Measurements from ENCODE around the gene COMMD1.

Gene COMMD1

DNA sequence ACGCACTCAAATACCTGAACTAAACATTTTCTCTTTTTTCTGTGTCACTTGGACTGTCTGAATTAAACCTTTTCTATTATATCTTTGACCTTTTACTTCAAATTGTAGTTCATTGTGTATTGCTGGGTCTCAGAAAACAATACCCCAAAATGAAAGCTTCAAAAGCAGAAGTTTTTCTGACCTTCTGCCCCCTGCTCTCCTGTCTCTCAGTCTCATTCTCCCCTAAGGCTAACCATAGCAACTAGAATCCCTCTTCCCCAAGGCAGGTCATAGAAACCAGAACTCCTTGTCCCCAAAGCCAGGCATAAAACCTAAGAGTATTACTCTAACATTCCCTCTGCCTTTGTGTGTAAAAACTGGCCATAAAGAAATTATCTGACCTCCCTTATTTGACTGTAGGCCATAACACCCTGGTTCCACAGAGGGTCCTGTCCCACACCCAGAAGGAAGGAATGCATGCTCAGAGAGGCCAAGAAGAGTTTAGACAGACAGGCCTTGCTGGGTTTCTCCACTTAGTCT is 197.0 kb downstream of the COMMD1 start (continued):
- TF ChIP-seq ZNF70 (CRISPR knock-in tag; IDR thresholded peaks at IDR 0.05): no peak
- no peak for TF ChIP-seq ZNF565 (CRISPR knock-in tag; conservative IDR thresholded peaks at IDR 0.05; ENCODE audit: low read depth)
- TF ChIP-seq TCF4 (CRISPR knock-in tag; IDR thresholded peaks at IDR 0.05; ENCODE audit: borderline replicate concordance): no peak

DNA sequence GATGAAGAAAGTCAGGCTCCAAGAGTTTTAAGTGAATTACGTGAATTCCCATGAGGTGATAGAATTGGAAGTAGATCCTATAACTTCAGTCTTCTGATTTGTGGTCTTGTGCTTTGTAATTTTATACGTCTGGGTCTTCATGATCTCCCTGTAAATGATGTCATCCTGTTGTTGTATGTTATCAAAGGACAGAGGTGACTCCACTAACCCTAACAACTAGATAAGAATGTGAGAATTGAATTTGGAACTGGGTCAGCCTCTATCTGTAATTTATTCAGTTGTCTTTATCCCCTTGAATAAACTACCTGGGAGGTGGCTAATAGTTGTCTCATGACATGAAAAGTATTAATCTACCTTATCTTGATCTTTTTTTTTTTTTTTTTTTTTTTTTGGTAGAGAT is 204.1 kb downstream of the COMMD1 start:
- TF ChIP-seq RARB (CRISPR knock-in tag; IDR thresholded peaks at IDR 0.05) (no peak), TCF4 (CRISPR knock-in tag; IDR thresholded peaks at IDR 0.05; ENCODE audit: borderline replicate concordance) (no peak)
- no peak for ATAC-seq

DNA sequence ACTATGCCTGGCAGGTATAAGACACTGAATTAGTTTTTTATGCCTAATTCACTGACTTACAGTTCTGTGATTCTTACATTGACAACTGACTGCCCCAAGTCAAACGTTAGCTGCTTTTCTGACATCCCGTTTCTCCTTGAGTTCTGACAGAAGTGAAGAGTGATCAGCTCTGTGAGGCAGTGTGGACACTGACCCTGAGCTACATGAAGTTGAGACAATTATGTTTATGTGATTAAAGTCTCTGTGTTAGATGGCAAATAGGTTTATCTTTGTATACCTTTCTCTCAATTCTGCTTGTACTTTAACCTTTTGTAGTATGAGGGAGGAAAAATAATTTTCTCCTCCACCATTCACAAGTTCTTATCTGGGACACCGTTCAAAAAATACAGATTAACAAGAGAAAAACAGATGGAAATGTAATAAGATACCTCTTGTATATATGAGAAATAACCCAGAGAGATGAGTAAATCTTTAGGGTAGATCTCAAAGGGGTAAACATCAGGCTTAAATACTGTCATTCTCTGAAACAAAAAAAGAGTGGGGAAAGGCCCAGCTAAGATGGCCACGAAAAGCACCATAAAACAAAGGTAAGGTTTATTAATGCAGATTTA is 205.0 kb downstream of the COMMD1 start:
- ATAC-seq: no peak
- TF ChIP-seq SNAI2 (CRISPR knock-in tag; IDR thresholded peaks at IDR 0.05): no peak
- TF ChIP-seq BACH2 (CRISPR knock-in tag; IDR thresholded peaks at IDR 0.05; ENCODE audit: borderline replicate concordance): no peak
- TF ChIP-seq CSDC2 (CRISPR knock-in tag; IDR thresholded peaks at IDR 0.05): no peak
- TF ChIP-seq, protein P1, sequence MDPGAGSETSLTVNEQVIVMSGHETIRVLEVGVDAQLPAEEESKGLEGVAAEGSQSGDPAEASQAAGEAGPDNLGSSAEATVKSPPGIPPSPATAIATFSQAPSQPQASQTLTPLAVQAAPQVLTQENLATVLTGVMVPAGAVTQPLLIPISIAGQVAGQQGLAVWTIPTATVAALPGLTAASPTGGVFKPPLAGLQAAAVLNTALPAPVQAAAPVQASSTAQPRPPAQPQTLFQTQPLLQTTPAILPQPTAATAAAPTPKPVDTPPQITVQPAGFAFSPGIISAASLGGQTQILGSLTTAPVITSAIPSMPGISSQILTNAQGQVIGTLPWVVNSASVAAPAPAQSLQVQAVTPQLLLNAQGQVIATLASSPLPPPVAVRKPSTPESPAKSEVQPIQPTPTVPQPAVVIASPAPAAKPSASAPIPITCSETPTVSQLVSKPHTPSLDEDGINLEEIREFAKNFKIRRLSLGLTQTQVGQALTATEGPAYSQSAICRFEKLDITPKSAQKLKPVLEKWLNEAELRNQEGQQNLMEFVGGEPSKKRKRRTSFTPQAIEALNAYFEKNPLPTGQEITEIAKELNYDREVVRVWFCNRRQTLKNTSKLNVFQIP (CRISPR knock-in tag; IDR thresholded peaks at IDR 0.05; ENCODE audit: borderline replicate concordance, low read depth): no peak
- TF ChIP-seq ZNF565 (CRISPR knock-in tag; conservative IDR thresholded peaks at IDR 0.05; ENCODE audit: low read depth): no peak
- TF ChIP-seq, protein P2, sequence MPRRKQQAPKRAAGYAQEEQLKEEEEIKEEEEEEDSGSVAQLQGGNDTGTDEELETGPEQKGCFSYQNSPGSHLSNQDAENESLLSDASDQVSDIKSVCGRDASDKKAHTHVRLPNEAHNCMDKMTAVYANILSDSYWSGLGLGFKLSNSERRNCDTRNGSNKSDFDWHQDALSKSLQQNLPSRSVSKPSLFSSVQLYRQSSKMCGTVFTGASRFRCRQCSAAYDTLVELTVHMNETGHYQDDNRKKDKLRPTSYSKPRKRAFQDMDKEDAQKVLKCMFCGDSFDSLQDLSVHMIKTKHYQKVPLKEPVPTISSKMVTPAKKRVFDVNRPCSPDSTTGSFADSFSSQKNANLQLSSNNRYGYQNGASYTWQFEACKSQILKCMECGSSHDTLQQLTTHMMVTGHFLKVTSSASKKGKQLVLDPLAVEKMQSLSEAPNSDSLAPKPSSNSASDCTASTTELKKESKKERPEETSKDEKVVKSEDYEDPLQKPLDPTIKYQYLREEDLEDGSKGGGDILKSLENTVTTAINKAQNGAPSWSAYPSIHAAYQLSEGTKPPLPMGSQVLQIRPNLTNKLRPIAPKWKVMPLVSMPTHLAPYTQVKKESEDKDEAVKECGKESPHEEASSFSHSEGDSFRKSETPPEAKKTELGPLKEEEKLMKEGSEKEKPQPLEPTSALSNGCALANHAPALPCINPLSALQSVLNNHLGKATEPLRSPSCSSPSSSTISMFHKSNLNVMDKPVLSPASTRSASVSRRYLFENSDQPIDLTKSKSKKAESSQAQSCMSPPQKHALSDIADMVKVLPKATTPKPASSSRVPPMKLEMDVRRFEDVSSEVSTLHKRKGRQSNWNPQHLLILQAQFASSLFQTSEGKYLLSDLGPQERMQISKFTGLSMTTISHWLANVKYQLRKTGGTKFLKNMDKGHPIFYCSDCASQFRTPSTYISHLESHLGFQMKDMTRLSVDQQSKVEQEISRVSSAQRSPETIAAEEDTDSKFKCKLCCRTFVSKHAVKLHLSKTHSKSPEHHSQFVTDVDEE (CRISPR knock-in tag; IDR thresholded peaks at IDR 0.05): no peak
- no peak for TF ChIP-seq GLIS3 (CRISPR knock-in tag; IDR thresholded peaks at IDR 0.05)
- TF ChIP-seq ISL1 (CRISPR knock-in tag; IDR thresholded peaks at IDR 0.05): no peak
- TF ChIP-seq ZNF8 (CRISPR knock-in tag; IDR thresholded peaks at IDR 0.05): no peak
- TF ChIP-seq ESRRG (CRISPR knock-in tag; IDR thresholded peaks at IDR 0.05): no peak
- TF ChIP-seq TCF4 (CRISPR knock-in tag; IDR thresholded peaks at IDR 0.05; ENCODE audit: borderline replicate concordance): no peak
- TF ChIP-seq, protein P3, sequence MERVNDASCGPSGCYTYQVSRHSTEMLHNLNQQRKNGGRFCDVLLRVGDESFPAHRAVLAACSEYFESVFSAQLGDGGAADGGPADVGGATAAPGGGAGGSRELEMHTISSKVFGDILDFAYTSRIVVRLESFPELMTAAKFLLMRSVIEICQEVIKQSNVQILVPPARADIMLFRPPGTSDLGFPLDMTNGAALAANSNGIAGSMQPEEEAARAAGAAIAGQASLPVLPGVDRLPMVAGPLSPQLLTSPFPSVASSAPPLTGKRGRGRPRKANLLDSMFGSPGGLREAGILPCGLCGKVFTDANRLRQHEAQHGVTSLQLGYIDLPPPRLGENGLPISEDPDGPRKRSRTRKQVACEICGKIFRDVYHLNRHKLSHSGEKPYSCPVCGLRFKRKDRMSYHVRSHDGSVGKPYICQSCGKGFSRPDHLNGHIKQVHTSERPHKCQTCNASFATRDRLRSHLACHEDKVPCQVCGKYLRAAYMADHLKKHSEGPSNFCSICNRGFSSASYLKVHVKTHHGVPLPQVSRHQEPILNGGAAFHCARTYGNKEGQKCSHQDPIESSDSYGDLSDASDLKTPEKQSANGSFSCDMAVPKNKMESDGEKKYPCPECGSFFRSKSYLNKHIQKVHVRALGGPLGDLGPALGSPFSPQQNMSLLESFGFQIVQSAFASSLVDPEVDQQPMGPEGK (CRISPR knock-in tag; IDR thresholded peaks at IDR 0.05; ENCODE audit: borderline replicate concordance): no peak
- no peak for TF ChIP-seq ZFP30 (CRISPR knock-in tag; IDR thresholded peaks at IDR 0.05)

DNA sequence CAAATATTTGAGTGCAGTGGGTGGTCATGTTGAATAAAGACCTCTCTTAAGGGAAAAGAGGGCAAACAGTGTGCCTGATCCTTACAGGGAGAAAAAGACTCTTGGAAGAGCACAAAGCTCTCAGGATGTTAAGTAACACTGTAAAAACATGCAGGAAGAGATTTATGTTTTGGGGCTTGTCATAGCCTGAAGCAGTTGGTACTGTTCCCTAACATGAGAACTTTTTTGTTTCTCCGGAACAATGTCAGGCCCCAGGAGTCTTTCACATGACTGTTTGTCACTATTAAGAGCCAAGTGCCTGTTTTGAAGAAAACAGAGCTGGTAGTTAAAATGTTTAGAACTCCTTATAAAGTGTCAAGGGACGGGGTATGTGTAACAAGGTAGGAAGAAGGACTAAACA is 206.7 kb downstream of the COMMD1 start:
- ATAC-seq: no peak
- no peak for TF ChIP-seq ZFP3 (CRISPR knock-in tag; IDR thresholded peaks at IDR 0.05)
- TF ChIP-seq ZC3H10 (CRISPR knock-in tag; IDR thresholded peaks at IDR 0.05): no peak
- no peak for TF ChIP-seq GLIS3 (CRISPR knock-in tag; IDR thresholded peaks at IDR 0.05)
- no peak for TF ChIP-seq ISL1 (CRISPR knock-in tag; IDR thresholded peaks at IDR 0.05)
- no peak for TF ChIP-seq ZNF565 (CRISPR knock-in tag; conservative IDR thresholded peaks at IDR 0.05; ENCODE audit: low read depth)
- TF ChIP-seq PPARA (CRISPR knock-in tag; IDR thresholded peaks at IDR 0.05; ENCODE audit: borderline replicate concordance): no peak
- TF ChIP-seq ESRRG (CRISPR knock-in tag; IDR thresholded peaks at IDR 0.05): no peak
- TF ChIP-seq OSR1 (CRISPR knock-in tag; IDR thresholded peaks at IDR 0.05): no peak
- TF ChIP-seq BACH2 (CRISPR knock-in tag; IDR thresholded peaks at IDR 0.05; ENCODE audit: borderline replicate concordance): no peak
- TF ChIP-seq, protein P2 (CRISPR knock-in tag; IDR thresholded peaks at IDR 0.05): no peak
- TF ChIP-seq CSDC2 (CRISPR knock-in tag; IDR thresholded peaks at IDR 0.05): no peak

Measured in SK-N-SH treated with all-trans-retinoic acid at 6 μM for 48 hours (cell line).